Measurements from ENCODE around the gene EGR4.
A peak's percentile ranks its signal among the peaks of the same experiment; 100 is the strongest.

Gene EGR4

DNA sequence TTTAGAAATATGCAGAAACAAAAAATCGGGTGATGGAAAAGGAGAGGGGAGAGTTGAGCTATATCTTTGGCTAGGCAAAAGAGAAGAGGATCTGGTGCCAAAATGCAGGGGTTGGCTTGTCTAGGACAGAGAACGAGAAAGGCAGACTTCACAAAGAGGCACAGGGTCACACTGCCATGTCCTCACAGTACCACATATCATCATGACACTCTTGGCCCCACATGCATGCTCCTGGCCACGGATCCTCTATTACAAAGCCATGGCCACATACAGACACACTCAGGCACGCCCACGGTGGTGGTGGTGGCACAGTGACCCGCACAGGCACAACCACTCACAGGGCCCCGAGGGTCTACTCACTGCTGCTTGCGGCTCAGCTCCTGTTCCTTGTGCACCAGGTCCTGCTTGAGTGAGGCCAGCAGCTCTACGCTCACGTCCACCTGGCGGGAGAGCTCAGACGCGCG lies 24.9 kb downstream of the EGR4 start:
- Mint-ChIP-seq H3K27me3 (ENCODE audit: low read depth, poor library complexity) (peaks cover 64% of the 10 kb centered on the region), H3K4me3 (peak overlapping the region; percentile 53), H3K4me1 (peaks cover 10% of the 10 kb centered on the region), H3K36me3 (ENCODE audit: low read depth) (peaks cover 8% of the 10 kb centered on the region), H3K27ac (no peak overlapping the region), H3K9me3 (no peaks in the 10 kb centered on the region)
- DNase-seq: no peak
- TF ChIP-seq, protein P1, sequence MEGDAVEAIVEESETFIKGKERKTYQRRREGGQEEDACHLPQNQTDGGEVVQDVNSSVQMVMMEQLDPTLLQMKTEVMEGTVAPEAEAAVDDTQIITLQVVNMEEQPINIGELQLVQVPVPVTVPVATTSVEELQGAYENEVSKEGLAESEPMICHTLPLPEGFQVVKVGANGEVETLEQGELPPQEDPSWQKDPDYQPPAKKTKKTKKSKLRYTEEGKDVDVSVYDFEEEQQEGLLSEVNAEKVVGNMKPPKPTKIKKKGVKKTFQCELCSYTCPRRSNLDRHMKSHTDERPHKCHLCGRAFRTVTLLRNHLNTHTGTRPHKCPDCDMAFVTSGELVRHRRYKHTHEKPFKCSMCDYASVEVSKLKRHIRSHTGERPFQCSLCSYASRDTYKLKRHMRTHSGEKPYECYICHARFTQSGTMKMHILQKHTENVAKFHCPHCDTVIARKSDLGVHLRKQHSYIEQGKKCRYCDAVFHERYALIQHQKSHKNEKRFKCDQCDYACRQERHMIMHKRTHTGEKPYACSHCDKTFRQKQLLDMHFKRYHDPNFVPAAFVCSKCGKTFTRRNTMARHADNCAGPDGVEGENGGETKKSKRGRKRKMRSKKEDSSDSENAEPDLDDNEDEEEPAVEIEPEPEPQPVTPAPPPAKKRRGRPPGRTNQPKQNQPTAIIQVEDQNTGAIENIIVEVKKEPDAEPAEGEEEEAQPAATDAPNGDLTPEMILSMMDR (IDR thresholded peaks at IDR 0.05): no peak

DNA sequence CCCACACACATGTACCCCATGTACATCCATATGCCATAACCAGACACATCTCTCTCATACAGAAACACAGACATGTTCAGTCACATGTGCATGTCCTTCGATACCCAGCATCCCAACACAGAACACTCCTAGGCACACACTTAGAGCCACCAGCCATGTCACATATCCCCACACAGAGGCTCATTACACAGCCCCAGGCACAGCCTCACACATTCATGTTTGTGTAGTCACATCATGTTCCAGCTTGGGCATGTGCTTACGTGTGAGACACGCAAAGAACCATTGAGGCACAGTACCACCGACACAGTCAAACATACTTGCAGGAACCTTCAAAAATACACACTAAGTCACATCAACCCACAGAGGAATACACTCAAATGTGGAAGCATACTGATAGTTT lies 26.3 kb downstream of the EGR4 start:
- H3K27ac Mint-ChIP-seq: no peak overlapping the region

DNA sequence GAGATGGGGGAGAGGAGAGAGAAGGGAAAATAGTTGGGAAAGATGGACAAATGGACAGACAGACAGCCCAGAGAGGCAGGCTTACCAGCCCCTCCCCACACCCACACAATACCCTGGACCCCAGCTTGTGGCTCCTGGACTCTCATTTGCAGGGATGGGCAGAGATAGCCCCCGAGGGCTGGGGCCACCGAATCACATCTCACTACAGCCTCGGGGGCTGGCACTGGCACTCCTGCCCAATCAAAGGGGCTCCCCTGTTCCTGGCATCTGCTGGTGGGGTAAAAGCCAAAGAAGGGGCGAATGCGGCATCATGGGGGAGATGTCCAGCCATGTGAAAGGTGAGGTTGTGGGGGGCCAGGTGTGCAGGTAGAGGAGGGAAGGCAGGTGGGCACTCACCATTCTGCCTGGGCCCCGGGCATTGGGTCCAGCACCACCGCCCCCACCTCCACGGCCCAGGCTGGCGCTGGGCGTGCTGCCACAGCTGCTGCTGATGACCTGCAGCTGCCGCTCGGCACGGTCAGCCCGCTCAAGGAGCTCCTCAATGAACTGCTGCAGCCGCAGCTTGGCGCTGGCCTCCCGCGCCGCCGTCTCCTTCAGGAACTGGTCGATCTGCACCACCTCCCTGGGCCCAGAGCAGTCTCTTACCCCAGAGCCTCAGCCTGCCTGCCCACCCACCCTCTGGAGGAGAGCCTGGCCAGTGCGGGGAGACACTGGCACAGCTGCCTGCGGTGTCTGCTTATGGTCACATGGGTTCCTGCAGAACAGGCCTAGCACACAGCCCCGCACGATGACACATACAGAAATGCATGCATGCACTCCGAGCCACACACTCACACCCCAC lies 27.1 kb downstream of the EGR4 start:
- TF ChIP-seq, protein P1 (IDR thresholded peaks at IDR 0.05): no peak
- H3K27me3 Mint-ChIP-seq (ENCODE audit: low read depth, poor library complexity): peaks cover 56% of the 10 kb centered on the region
- no peaks in the 10 kb centered on the region for H3K9me3 Mint-ChIP-seq
- H3K36me3 Mint-ChIP-seq (ENCODE audit: low read depth): peaks cover 8% of the 10 kb centered on the region
- H3K4me3 Mint-ChIP-seq: no peak overlapping the region
- DNase-seq: no peak
- peaks cover 10% of the 10 kb centered on the region for H3K4me1 Mint-ChIP-seq
- no peak overlapping the region for H3K27ac Mint-ChIP-seq

More for the DNA sequence above, 26.3 kb downstream of the EGR4 start:
- no peak for DNase-seq
- Mint-ChIP-seq H3K4me3 (no peak overlapping the region), H3K4me1 (peaks cover 10% of the 10 kb centered on the region), H3K27me3 (ENCODE audit: low read depth, poor library complexity) (peaks cover 60% of the 10 kb centered on the region), H3K9me3 (no peaks in the 10 kb centered on the region), H3K36me3 (ENCODE audit: low read depth) (peaks cover 8% of the 10 kb centered on the region)
- TF ChIP-seq, protein P1 (IDR thresholded peaks at IDR 0.05): no peak

DNA sequence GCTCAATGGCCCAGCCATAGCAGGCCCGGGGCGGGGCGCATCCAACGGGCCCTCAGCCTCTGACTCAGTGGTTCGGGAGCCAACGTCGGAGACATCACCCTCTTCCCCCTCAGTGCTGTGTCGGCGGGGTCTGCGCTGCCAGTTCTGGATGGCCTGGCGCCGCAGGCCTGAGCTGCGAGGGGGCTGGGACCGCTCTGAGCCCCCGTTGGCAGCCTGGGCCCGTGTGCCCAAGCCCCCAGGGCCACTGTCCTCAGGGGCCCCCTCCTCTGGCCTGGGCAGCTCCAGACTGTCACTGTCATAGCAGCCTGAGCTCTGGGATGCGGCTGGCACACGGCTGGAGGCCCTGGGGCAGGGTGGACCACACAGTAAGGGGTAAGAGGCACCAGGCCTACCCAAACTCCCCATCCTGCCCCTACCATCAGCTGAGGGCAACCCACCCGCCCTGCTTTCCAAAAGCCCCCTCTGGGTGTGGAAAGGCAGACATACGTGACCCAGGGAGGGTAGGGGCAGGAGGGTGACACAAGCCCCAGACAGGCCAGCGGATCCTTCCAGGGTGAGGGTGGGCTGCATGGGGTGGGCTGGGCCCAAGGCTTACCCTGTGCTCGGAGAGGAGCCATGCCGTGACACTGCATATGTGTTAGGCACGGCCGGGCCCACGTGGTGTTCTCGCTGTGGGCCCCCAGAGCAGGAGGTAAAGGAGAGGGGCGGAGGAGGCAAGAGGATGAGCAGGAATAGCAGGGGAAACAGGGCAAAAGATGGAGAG lies 27.9 kb downstream of the EGR4 start:
- Mint-ChIP-seq H3K27me3 (ENCODE audit: low read depth, poor library complexity) (peaks cover 48% of the 10 kb centered on the region), H3K27ac (no peak overlapping the region), H3K4me1 (peaks cover 11% of the 10 kb centered on the region), H3K36me3 (ENCODE audit: low read depth) (peaks cover 8% of the 10 kb centered on the region), H3K4me3 (no peak overlapping the region), H3K9me3 (no peaks in the 10 kb centered on the region)
- DNase-seq: no peak
- TF ChIP-seq, protein P1 (IDR thresholded peaks at IDR 0.05): no peak

DNA sequence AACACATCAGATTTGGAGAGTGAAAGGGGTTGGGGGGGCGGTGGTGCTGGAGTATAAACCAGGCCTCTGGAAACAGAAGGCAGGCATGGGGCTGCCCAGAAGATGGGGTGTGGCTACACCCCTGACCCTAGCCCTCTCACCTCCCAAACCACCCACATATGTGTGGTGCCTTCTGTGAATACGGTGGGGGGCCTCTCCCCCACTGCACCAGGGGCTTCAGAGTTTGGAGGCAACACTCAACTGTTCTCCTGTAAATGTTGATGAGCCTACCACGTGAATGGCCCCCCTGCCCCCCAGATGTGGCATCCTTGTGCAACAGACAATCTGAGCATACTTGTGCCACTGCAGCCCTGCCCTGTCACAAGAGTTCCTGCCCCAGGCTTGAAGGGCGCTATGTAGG lies 28.6 kb downstream of the EGR4 start:
- Mint-ChIP-seq H3K36me3 (ENCODE audit: low read depth) (peaks cover 8% of the 10 kb centered on the region), H3K27me3 (ENCODE audit: low read depth, poor library complexity) (peaks cover 41% of the 10 kb centered on the region), H3K27ac (no peak overlapping the region), H3K4me1 (peaks cover 14% of the 10 kb centered on the region), H3K4me3 (no peak overlapping the region), H3K9me3 (no peaks in the 10 kb centered on the region)
- no peak for DNase-seq
- TF ChIP-seq, protein P1 (IDR thresholded peaks at IDR 0.05): no peak

All from nephron progenitor cell (in vitro differentiated cells).